CD4-positive, alpha-beta T cell treated with Interleukin-21 for 1 hour (primary cell): ENCODE data around the gene FITM1.

Source experiments
- DNase-seq: peaks from one replicate; pipeline ENCODE4 v3.0.0-alpha.2; 2020

FITM1 gene, protein sequence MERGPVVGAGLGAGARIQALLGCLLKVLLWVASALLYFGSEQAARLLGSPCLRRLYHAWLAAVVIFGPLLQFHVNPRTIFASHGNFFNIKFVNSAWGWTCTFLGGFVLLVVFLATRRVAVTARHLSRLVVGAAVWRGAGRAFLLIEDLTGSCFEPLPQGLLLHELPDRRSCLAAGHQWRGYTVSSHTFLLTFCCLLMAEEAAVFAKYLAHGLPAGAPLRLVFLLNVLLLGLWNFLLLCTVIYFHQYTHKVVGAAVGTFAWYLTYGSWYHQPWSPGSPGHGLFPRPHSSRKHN

DNA sequence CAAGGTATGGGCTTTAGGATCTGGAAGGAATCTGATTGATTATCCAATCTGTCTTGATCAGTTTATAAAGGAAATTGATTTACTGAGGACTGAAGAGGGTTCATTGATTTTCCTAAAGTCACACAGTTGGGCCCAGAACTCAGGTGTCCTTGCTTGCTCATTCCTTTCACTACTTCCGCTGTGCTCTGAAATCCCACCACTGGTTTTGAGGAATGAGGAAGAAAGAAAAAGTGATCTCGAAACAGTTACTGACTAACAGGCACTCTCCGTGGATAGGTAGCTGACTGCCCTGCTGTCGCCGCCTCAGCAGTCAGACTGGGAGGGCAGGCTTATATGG is at the start of gene FITM1:
FITM1 (plus strand) TSS at position 280 of the 337 bp plus-strand sequence. CDS start 905 bp downstream, outside the sequence.
- DNase-seq, result no peak

DNA sequence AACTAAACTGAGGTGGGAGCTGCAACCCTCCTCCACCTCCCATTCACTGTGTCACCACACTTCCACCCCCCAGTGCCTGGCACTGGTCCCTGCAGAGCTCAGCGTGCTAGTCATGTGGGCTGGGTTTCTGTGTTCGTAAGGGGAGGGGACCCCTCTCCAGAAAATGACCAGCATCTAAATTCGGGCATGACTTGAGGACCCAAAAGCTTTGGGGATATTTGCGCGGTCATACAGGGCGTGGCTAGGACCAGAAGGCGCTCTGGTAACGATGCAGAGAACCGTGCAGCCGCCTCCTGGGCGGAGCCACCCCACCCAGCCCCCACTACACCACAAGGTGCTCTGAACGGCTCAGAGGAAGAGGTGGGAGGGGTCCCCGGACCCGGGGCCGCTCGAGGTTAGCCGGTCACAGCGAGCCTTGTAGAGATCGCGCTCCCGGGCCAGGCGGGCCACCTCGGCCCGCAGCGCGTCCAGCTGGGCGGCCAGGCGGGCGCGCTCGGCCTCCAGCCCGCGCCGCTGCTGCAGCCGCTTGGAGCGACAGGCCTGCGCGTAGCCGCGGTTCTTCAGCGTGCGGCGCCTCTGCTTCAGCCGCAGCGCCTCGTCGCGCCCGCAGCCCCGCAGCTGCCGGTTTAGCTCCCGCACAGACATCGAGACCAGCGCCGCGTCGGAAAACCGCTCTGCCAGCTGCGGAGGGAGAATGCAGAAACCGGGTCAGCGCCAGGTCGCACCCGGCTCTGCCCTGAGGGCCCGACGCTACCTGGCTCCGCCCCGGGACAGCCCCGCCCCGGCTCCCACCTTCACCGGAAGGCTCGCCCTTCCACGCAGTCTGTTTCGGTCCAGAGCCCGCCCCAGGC is 49.3 kb upstream of the FITM1 start:
- peak; percentile 72 for DNase-seq

DNA sequence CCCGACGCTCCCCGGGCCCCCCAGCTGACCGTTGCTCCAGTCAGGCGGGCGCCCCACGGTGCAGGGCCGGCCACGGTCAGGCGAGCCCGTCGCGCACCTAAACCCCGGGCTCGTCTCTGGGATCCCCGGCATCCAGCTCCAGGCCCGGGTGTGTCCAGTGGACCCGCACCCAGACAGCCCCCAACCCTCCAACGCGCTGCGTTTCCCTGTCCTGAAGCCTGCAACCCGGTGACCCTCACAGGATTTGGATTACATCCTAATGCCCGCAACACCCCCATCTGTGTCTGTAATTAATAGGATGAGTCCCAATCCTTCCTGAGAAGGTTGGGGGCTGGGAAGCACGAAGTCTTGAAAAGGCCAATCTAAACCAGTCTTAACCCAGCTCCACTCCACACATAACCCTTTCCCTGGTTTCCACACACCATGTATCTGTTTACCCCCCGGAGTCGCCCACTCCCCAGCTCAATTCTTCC is 48.7 kb upstream of the FITM1 start:
- DNase-seq, result no peak

DNA sequence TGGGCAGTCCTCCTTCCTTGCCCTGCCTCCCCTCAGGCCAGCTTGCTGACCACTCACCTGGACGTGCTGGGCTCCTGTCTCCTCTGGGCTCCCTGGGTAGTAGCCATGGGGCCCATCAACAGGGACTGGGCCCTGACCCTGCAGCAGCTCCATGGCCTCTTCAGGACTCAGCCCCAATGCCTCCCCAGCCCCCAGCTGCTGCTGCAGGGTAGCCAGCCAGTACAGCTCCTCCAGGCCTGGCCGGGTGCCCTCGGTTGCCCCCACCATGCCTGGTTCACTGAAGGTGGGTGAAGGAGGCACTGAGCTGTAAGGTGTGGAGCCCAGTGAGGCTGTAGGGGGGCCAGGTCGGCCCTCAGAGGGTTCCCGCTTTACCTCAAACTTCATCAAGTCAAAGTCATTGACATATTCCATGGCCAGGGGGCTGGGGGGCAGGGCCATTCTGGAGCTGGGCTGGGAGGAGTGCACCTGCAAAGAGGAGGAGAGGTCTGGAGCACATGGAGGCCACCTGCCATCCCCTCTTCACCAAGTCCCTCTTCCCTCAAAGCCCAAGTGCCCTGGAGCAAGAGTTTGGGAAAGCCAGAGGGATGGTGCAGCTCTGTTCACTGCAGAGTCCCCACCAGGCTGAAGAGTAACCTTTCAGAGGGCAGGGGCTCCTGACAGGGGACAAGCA is 47.9 kb upstream of the FITM1 start:
- DNase-seq, result no peak

DNA sequence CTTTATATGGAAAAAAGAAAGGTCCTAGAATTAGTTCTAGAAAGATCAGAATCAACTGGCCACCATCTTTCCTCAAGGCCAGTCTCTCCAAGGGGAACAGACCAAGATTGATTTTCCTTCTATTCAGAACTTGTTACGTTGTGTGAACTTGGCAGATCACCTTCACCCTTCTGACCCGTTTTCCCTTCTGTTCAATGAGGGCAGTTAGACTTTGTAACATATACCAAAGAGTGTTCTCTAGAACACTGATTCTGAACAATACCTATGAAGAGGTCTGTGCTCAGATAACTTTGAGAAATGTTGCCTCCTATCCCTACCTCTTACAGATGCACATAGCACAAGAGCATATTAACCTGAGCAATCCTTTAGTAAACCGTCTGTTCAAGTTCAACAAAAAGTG is 47.0 kb upstream of the FITM1 start:
- DNase-seq, result no peak

DNA sequence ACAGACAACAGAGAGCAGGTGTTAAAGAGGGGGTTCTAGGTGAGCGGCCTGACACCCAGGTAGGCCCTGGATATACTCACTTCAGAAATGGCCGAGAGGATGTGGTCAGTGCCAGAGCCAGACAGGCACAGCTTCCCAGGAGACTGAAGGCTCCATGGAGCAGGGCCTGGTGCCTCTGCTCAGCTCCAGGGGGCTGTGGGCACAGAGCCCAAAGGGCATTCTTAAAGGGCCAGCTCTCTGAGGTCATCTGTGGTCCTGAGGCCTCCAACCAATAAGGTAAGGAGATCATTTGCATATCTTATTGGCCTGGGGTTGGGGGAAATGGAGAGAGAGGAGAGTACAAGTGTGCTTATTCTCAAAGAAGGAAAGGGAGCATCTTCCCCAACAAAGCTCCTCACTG is 46.0 kb upstream of the FITM1 start:
- no peak for DNase-seq

DNA sequence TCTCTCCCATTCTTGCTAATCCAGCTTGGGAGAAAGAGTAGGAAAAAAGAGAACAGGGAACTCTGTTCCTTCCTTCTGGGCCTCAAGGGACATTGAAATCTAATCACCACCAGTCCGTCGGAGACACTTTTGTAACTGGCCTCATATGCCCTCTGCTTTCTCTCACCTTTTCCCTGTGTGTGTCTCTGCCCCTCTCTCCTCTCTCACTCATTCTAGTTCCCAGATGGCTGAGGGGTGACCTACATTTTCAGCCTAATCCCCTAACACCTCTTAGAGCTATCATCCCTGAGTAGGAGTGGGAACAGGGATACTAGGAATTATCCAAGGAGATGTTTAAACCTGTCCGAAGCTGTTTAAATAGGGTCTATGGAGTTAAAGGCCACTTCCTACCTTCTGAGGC is 45.2 kb upstream of the FITM1 start:
- DNase-seq, result no peak

DNA sequence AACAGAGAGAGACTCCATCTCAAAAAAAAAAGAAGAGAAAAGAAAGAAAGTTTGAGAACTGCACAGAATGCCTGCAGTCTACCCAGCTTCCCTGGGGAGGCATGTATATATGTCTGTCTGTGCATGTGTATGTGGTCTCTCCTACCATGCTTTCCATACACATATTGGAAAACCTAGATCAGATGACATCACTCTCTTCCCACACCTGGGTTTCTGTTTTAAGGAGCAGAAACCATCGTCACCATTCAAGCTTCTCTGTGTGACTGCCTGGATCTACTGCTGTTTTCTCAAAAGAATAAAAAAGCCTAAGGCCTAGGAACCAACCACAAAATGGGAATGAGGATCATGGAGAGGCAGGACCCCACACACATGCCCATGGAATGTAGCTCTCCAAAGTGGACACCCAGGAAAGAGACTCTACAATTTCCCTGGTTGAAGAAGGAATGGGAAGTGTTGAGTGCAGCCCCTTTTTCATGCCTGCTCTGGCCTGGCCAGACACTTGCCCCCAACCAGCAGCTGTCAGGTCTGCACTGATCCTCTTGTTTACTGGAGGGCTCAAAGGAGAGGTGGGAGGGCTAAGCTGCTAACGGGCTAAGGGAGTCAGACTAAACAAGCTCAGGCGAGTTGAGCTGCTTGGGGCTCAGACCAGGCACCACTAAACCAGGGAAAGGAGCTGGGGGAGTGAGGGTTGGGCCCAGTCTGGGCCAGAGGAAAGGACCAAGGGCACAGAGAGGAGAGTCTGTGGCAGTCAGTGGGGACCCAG is 44.1 kb upstream of the FITM1 start:
- no peak for DNase-seq

DNA sequence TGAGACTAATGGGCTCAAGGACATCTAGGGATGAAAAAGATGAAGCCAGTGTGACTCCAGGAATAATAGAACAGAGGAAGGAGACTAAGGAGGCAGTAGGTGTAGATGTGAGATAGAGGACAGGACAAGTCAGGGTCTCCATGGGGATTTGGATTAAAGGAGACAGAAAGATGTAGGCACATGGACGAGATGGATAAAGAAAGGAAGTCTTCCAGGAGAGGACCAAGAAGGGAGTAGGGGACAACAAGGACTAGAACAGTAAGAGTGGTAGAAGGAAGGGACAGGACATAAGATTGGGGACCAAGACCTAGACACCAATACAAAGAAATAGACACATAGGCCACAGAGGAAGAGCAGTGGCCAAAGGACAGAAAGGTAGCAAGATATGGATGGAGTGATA is 43.5 kb upstream of the FITM1 start:
- DNase-seq, result no peak

DNA sequence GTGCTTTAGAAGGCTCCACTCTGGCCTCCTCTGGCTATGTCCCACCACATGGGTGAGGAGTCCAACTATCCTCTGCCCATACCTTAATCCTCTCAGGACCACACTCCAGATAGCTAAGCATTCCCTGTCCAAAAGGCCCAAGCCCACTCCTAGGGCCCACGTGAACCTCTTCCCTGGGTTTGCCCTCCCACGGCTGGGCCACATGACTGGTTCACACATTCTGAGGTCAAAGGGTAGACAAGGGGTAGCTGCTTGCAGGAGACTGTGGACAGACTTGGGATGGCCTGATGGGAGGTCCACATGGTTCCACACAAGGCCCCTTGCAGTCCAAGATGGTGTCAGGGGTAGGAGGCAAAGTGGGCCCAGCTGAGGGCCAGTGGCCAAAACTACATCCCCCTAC is 42.4 kb upstream of the FITM1 start:
- DNase-seq, result no peak

DNA sequence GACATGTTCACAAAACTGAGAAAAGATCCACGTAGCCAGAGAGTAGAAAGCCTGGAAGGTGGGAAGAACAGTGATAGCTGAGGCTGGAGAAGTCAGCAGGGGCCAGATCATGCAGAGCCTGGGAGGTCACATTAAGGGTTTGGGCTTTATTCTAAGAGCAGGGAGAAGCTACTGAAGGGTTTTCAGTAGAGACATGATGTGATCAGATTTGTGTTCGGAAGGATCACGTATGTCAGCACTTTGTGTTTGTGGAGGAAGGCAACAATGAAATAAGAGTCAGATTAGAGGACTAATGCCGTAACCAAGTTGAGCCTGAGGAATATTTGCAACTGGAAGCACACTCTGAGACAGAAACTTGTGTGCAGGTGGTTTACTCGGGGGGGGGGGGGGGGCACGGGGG is 40.6 kb upstream of the FITM1 start:
- DNase-seq, result no peak

DNA sequence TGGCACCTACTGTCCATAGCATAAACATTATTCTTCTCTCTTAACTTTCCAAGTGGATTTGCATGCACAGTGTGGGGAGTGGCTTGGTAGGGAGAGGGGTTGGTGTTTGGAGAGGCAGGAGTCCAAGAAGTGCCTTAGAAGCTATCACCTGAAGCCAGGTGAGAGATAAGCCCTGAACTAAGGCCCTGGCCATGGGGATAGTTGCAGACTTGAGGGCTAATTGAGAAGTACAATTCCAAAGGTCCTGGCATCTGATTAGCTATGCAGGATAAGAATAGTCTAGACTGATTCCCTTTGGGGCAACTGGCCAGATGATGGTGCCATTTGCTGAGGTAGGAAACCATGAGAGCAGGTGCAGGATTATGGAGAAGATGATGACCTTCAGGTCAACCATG is 38.4 kb upstream of the FITM1 start:
- no peak for DNase-seq

DNA sequence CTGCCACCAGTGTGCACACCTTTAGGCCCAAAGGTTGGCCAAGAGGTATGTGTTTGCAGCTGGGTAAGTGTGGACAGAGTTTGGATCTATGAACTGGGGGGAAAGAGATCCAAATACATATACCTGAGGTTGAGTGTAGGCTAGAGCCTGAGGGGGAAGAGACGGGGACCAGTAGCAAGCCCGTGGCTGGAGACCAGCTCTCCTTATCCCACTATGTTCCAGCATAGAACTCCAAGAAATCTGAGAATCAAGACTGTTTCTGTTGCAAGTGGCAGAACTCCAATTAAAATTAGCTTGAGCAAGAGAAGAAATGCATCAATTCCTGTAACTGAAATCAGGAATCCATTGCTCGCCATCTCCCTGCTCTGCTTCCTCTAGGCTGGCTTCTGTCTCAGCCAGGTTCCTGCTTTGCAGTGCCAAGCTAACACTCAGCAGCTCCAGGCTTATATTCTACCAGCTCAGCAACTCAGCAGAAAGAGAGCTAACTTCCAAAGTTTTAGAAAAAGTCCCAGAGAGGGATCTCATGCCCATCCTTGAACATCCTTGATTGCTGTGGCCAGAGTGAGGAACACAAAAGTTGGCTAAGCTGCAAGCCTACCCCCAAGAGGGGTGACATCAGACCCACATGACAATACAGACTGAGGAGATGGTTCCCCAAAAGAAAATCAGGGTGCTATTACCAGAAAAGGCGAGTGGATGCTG is 37.8 kb upstream of the FITM1 start:
- DNase-seq, result no peak

DNA sequence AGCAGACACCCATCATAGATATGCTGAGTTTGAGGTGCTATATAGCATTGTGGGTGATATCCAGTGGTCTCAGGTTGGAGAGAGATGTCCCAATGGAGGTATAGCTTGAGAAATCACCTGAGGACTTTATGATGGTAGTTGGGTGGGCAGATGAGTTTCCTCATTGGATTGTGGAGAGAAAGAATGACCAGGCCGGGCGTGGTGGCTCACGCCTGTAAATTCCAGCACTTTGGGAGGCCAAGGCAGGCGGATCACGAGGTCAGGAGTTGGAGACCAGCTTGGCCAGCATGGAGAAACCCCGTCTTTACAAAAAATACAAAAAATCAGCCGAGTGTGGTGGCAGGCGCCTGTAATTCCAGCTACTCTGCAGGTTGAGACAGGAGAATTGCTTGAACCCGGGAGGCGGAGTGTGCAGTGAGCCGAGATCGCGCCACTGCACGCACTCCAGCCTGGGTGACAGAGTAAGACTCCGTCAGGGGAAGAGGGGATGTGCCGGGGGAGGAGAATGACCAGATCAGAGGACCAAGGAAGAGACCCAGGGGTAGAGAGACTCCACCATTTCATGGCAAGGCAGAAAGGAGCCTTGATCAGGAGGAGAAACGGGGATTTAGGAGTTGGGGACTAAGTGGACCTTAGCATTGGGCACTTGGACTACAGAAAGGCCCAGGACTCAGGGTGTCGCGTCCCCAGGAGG is 37.1 kb upstream of the FITM1 start:
- no peak for DNase-seq

DNA sequence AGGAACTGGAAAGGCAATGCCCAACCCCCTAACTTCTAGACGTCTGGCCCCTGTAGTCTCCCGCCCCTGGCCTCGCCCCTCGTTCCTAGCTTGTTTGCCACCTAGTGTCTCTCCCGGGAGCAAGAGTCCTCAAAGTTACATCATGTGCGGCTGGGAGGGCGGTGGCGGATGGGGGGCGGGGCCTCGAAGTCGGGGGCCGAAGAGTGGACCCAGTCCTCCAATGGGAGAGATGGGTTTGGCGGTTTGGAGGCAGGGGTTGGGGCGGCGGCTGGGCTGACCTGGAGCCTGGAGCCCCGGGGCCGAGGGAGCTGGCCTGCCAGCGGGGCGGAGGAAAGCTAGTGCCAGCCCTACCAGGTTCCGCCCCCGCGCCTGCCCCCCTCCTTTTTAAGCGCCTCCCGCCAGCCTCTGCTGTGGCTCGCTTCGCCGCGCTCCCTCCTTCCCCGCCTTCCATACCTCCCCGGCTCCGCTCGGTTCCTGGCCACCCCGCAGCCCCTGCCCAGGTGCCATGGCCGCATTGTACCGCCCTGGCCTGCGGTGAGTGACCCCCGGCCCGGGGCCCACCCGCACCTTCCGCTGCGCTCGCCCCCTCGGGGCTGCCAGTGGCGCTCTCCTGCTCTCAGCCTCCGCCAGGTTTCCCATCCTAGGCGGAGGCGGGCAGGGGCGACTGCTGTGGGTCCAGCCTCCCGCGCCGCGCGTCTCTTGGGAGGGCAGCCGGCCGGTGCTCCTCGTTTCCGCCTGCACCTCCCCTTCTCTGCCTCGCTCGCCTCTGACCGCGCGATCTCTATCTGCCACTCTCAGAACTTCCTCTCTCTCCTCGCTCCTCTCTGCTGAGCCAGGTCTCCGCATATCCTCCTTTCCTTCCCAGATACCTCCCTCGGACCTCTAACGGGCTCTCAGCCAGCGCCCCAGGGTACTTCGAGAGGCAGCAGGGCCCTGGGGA is 36.3 kb upstream of the FITM1 start, which contains the start of gene PCK2:
PCK2 (plus strand) TSS at position 411 of the 940 bp plus-strand sequence; CDS start at position 506, 95 bp downstream.
- peak; percentile 73 for DNase-seq

DNA sequence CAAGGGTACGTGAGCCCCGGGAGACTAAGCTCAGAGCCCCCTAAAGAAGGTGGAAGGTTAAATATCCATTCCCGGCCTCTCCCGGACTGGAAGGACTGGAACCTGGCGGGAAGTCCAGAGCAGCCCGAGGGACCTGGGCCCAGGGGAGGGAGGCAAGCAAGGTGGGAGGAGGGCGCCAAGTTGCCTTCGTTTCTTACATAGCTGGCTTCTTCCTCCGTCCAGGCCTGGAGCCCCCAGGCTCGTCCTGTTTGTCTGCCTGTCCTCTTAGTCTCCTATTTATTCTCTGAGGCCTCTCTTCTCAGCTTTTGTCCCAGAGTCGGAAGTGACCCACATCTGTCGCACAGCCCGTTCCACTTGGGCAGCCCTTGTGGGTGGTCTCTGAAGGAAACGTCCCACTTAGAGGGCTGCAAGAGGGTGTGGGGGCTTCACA is 35.6 kb upstream of the FITM1 start:
- DNase-seq, result peak; percentile 9

DNA sequence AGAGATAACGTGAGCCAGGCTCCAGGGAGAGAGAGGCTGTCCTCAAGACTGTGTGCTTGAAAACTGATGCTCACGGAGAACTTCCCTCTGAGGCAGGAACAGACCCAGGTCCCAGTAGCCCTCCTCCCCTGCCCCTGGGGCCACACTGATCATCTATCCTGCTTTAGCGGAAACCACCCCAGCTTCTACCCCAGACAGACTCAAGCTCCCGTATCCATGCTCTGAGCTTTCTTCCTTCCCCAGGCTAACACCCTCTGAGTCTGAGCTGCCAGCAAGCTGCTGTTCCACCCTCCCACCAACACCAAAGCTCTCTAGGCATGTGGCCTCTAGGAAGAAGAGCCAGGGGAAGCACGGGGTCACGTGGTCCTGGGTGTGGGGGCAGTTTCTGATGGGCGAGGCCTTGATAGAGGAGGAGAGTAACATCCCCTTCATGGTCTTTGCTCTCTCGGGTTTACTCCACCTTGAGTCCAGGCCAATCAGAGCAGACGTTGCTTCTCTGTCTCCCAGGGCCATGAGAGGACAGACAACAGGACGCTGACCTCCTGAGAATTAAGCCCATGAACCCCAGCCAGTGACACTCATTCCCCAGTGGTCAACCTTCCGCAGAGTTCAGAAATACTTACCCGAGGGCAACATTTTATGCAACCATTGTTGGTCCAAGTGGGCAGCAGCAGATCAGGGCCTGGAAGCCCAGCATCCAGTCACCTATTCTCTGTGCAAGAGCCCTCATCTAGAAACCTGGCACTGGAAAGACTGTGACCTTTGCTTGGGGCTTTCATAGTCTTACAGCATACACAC is 35.0 kb upstream of the FITM1 start:
- peak; percentile 46 for DNase-seq

DNA sequence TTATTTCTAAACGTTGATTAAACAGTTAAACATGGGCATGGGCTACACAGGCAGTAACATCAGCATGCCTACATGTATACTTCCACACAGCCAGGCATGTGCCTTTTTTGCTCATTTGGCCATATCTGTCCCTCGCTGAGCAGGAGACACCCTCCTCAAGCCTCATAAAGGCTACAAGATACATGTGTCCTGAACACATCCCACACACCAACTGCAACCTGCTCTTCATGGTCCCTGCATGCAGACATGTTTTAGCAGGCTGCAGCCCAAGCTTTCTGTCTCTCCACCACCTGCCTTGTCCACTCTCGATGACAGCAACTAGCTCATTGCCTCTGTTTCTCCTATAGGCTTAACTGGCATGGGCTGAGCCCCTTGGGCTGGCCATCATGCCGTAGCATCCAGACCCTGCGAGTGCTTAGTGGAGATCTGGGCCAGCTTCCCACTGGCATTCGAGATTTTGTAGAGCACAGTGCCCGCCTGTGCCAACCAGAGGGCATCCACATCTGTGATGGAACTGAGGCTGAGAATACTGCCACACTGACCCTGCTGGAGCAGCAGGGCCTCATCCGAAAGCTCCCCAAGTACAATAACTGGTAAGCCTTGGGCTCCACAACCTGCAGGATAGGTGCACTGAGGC is 33.8 kb upstream of the FITM1 start:
- DNase-seq, result no peak
